Stimulated activated CD8-positive, alpha-beta memory T cell treated with anti-CD3 and anti-CD28 coated beads, Interleukin-7, amount 100 ng/mL, for 24 hours (primary cell): ENCODE data around the gene AREL1.

Experiments
- DNase-seq: peaks from one replicate; pipeline ENCODE4 v3.0.0-alpha.2; 2020; ENCODE audit warnings: low read depth

AREL1 gene

GRCh38 chr14:74697543-74697942 is 15.3 kb downstream of the AREL1 start:
- DNase-seq, result no peak

GRCh38 chr14:74697011-74697410 is 15.9 kb downstream of the AREL1 start:
- no peak for DNase-seq

GRCh38 chr14:74695406-74695805 is 17.5 kb downstream of the AREL1 start:
- DNase-seq, result no peak

- DNase-seq, result no peak
These were observed 19.7 kb downstream of the AREL1 start for GRCh38 chr14:74693191-74693590.

- no peak for DNase-seq
These were observed 21.4 kb downstream of the AREL1 start for GRCh38 chr14:74691456-74691855.

- DNase-seq, result no peak
These were observed 26.8 kb downstream of the AREL1 start for GRCh38 chr14:74685921-74686678.

- DNase-seq, result no peak
These were observed 27.8 kb downstream of the AREL1 start for GRCh38 chr14:74685056-74685455.

GRCh38 chr14:74684434-74684833 is 28.4 kb downstream of the AREL1 start:
- no peak for DNase-seq

GRCh38 chr14:74683406-74683805 is 29.5 kb downstream of the AREL1 start:
- DNase-seq, result no peak

- no peak for DNase-seq
These were observed 30.5 kb downstream of the AREL1 start for GRCh38 chr14:74682169-74682952.

GRCh38 chr14:74675219-74675618 is 37.7 kb downstream of the AREL1 start:
- no peak for DNase-seq

GRCh38 chr14:74673768-74674167 is 39.1 kb downstream of the AREL1 start:
- no peak for DNase-seq

GRCh38 chr14:74671789-74672188 is 41.1 kb downstream of the AREL1 start:
- DNase-seq, result no peak

GRCh38 chr14:74670726-74671411 is 42.0 kb downstream of the AREL1 start:
- no peak for DNase-seq

GRCh38 chr14:74669846-74670245 is 43.0 kb downstream of the AREL1 start:
- no peak for DNase-seq

- DNase-seq, result no peak
These were observed 43.6 kb downstream of the AREL1 start for GRCh38 chr14:74669256-74669655.

GRCh38 chr14:74667758-74668157 is 45.1 kb downstream of the AREL1 start:
- no peak for DNase-seq

GRCh38 chr14:74664717-74665116 is 48.2 kb downstream of the AREL1 start:
- DNase-seq, result no peak

GRCh38 chr14:74663884-74664283 is 49.0 kb downstream of the AREL1 start:
- DNase-seq, result no peak

GRCh38 chr14:74661726-74662450 is 51.0 kb downstream of the AREL1 start:
- DNase-seq, result no peak

- DNase-seq, result no peak
These were observed 52.0 kb downstream of the AREL1 start for GRCh38 chr14:74660863-74661262.

- no peak for DNase-seq
These were observed 52.7 kb downstream of the AREL1 start for GRCh38 chr14:74660167-74660566.
